ENCODE measurements around the gene MT1M. TPM values are rescaled to one million over a fixed set of nuclear protein-coding genes. Genes with fewer than 3 reads are reported as not detected.

The MT1M gene
- total and polyA plus RNA-seq, 10 of the 15 experiments (the other 5 are each of a cell fraction or from before 2014, with no cell fraction given), result not detected

- TF ChIP-seq BCLAF1 (IDR thresholded peaks at IDR 0.05) (no peak), REST (IDR thresholded peaks at IDR 0.05; ENCODE audit: low read depth, low read length) (no peak), POLR2A (IDR thresholded peaks at IDR 0.05; ENCODE audit: low read depth, low read length) (no peak), ETV6 (conservative IDR thresholded peaks at IDR 0.05 in 1 of 2, IDR thresholded peaks at IDR 0.05 in 1 of 2; ENCODE audit: borderline replicate concordance in 1 of 2, low read depth in 1 of 2) (no peak)
These were observed 7.1 kb upstream of the MT1M start, which contains the start of gene MT1E (continued) for GRCh38 chr16:56625140-56625942.
